NCI-H187 (cell line): ENCODE data around the gene PI4K2A.
"Not testable (repeated sequence)": the region's sequence is repeated elsewhere in the genome, so short reads cannot be mapped to it uniquely, and the experiment has no call there.

ENCODE experiments used
- DNase-seq, 2 experiments: peaks; one replicate each; lab custom pipeline; 2025; lab: John Stamatoyannopoulos, UW

Gene PI4K2A

DNA sequence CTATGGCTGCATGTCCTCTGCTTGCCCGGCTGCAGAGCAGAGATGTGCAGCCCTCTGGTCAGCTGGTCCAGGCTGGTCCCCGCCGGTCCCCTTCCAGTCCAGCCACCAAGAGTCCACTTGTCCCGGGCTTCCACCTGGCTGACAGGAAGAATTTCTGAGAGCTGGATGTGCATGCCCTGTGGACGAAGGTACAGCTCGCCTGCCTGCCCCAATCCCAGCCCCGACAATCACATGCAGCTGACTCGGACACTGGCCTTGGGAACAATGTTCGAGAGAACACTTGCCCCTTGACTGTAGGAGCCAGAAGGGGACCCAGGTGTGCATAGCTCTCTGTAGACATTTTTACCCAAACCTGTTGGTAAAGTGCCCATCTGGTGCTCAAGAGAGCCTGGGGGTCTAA lies 34.8 kb downstream of the PI4K2A start:
- DNase-seq = no peak

DNA sequence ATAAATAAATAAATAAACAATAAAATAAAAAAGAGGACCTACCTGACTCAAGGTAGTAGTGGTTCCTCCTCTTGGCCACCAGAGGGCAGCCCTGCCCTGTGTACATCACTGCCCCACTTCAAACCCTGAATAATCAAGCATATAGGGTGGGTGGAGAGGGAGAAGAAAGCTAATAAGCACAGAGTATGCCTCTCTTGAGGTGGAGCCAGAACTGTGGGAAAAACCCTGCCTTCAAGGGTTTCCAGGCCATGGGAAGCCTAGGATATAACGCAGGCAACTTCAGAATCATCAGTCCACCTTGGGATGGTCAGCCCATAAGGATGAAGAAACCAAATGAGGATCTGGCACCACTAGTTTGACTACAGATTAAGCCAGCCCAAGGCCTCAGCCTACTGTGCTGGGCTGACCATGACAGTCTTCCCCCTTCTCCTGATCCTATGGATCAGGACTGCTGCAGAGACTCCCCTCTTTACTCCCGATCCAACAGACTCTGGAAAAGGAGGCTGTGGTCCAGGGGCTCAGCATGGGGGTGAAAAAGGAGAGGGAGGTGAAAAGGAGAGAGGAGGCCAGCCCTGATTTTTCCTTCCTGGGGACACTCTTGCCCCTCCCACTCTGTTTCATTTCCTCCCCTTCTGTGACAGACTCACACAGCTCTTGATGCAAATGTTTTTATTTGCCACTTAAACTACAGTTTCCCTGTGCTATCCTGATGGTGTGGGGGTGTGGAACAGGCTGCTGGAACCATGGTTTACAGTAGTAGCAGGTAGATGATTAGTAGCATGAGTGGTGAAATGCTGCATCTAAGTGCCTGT lies 36.5 kb downstream of the PI4K2A start:
- no peak for DNase-seq

DNA sequence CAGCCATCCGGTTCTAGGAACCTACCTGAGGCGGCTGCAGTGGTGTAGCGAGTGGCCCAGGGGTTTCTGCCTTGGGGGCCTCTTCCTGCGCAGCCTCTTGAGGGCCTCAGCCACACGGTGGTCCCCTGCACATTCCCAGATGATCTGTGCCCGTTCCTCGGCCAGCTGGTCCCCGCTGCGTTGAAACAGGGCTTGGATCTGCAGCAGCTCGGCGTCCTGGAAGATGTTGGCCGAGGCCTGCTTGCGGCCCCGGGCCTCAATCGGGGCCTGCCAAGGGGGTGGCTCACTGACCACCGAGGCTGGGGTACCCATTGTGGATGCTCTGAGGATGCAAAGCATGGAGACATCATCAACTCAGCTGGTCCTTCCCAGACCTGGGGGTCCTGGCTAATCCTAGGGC lies 39.1 kb downstream of the PI4K2A start:
- no peak for DNase-seq

DNA sequence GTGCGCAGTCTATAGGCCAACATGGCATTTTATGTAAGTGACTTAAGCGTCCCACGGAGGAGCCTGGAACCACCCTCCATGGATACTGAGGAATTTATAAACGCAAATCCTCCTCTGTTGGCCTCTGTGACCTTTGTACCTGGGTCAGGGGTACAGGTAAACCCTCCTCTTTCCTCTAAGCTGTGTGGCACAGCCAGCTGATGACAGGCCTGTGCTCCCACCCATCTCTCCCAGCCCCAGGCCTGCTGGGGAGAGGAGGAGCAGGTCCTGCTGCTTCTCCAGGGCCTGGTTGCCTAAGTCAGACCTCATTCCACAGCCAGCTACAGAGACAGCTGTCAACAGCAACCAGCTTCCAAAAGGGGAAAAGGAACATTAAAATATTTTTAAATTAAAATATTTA lies 41.6 kb downstream of the PI4K2A start:
- no peak for DNase-seq

DNA sequence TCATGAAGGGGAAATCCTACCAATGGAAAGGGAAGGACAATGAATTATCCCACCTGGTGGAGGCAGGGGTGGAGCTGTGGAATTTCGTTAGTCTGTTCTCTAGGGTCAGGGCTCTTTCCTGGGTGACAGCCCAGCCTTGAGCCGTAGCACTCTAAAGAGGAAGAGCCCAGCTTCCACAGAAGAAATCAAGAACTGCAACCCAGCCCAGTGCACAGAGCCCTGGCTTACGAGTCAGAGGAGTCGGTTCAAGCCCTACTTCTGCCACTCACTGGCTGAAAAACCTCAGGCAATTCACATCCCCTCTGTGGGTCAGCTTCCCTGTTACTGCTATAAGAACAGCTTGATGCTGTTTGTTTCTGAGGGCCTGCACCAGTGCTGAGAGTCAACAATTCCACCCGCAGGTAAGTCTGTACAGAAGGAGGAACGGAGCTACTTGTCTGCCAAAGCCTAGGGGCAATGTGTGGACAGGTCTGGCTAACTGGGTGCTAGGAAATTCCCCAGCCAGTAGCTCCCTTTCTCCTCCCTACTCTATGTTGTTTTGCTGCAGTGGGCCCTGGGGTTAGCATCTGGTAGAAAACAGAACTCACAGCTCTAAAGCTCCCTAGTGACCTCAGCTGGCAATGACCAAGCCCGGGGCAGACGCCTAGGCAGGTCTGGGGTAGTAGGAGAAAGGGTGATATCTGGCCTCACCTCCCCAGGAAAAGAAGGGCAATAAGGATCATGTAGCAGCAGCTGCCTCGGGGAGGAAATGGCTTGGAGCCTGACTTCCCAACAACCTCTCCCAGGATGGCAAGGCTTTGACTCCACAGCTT lies 43.3 kb downstream of the PI4K2A start:
- DNase-seq = no peak

DNA sequence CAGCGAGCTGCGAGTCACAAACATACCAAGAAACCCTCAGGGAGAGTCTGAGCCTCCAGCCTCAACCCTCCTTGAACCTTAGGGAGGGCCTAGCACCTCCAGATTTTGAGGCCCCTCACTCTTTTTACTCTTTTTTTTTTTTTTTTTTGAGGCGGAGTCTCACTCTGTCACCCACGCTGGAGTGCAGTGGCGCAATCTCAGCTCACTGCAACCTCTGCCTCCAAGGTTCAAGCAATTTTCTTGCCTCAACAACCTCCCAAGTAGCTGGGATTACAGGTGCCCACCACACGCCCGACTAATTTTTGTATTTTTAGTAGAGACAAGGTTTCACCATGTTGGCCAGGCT lies 43.9 kb downstream of the PI4K2A start:
- not testable (repeated sequence) for DNase-seq

DNA sequence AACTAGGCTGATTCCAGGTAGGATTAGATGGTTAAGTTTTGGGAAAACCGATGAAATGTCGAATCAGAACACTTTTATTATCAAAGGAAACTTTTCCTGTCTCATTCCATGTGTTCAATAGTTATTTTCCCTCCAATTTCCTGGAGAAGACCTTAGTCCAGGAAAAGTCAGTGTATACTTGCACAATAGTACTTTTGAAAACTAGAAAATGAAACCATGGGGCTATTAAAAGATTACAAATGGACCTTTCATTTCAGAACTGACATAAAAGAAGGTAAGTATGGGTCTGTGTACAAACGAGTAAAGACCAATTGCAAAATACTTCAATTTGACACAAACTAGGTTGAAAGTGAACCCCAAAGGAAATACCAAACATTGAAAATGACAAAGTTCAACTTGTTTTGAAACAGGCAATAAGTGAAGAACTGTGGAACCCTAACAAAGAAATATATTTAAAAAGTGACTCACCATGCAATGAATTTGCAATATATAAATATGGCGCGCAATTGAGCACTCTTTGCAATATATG lies 44.5 kb downstream of the PI4K2A start:
- no peak for DNase-seq

DNA sequence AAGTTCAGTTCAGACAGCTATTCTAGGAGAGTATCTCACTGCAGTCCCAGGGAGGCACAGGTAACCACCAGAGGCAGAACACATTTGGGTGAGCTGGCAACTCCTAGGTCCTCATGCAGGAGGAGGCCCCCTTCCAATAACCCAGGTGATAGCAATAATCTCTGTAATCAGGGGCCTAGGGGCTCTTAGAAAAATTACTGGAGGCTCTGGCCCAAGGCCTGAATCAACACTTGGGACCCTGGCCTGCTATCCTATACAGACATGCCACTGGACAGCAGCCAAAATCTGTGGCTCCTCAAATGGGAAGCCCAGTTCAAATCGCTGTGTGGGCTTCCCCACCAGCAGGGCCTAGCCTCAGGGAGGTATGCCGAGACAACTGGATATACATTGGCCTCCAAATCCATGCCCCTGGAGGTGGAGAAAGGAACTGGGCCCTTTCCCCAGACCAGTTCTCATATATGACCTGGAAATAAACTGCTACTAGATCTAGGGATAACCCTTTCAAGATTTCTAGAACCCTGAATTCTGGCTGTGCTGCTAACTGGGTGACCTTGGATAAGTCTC lies 45.0 kb downstream of the PI4K2A start:
- no peak for DNase-seq

DNA sequence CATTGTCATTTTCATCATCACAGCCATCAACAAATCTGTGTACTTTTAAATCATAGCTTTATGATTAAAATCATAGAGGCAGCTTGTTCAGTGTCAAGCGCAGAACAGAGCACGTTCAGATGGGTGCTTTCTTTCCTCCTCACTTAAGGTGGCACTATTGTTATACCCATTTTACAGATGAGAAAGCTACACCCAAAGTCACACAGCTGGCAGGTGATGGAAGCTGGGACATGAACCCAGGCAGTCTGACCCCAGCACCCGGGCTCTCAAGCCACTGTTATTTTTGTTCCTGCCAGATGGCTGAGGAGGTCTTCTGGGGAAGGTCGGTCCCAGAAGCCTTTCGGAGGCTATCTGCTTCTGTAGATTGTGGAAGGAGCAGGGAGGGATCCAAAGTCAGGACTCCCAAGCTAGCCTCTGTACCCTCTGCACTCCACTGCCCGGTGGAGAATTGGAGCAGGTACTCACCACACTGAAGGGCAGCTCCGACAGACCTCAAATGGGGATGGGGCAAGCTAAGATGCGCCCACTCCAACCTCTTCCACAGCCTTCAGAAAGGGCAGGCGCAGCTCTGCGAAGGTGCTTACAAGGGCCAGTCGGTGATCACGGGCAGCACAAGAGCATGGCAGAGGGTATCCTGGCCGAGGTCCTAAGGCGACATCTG lies 46.0 kb downstream of the PI4K2A start:
- no peak for DNase-seq

DNA sequence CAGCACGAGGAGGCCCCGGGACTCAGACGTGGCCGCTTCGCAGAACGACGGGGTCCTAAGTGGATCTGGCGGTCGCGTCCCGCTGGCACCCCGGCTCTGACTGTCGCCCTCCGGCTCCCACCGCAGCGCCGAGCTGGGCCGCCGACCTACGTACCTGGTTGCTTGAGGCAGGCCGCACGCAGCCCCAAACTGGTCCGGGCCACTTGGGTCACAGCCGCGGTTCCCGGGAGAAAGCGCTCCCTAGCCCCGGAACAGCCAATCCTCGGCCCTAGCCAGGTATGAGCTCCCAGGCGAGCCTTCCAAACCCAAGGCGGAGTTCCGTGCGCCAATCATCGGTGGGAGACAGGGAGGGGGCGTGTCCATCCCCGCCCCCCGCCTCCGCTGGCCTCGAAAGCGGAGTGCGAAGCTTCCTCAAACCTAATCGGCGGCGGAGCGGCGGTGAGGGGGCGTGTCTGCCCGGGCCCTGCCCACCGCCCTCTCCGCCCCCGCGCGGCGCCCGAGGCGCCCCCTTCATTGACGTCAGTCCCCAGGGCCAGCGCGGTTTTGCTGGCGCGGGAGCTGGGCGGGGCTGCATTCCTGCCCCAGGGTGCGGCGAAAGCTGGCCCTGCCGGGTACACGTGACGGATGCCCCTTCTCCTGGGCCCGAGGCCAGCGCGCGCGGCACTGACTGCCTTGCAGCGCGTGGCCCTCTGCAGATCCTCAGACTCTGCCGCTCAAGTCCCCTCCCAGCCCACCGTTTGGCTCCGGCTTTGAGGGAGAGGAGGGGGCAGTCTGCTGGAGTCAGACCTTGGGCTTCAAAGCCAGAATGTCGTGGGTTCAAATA lies 46.7 kb downstream of the PI4K2A start, which contains the start of gene AVPI1:
AVPI1 (minus strand) TSS at position 280 of the 823 bp plus-strand sequence. CDS start 7,336 bp downstream, outside the sequence.
- DNase-seq = peak; percentile 74 to 85

DNA sequence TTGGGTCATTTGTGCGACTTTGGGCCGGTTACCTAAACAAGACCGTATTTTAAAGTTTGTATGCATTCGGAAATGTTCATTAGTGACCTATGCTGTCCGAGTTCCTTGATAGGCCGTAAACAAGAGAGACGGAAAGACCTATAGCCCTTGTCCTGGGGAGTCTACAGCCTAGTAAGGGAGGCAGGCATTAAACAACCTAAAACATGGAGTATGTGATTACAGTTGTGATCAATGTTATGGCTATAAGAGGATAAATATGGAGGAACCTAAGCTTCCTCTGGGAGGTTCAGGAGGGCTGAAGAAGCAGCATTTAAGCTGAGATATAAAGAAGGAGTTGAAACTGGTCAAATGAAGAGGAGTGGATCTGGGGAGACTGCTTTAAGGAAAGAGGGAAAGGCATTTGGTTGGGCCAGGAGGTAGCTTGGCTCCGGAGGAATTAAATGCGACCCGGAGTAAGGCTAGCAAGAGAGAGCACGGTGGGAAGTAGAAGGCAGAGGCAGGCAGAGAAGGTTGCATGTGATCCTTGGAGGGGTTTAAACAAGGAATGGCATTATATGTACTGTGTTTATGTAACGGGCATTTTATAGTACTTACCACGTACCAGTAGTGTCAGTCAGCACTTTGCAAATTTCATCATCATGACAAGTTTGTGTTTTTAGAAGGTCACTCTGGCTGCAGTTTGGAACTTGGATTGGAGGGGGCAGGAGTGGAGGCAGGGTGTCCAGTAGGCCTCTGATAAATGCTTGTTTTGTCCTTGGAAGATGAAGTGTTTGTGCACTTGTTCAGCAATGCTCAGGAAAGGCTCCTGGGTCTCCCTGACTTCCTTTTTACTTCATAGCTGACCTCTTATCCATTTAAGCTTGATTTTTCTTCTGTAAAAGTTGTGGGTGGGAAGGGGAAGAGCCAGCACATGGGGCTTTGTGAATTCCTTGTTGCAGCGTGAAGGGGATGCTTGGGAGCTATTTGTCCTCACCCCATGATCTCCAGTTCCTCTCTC lies 47.6 kb downstream of the PI4K2A start:
- DNase-seq = no peak

DNA sequence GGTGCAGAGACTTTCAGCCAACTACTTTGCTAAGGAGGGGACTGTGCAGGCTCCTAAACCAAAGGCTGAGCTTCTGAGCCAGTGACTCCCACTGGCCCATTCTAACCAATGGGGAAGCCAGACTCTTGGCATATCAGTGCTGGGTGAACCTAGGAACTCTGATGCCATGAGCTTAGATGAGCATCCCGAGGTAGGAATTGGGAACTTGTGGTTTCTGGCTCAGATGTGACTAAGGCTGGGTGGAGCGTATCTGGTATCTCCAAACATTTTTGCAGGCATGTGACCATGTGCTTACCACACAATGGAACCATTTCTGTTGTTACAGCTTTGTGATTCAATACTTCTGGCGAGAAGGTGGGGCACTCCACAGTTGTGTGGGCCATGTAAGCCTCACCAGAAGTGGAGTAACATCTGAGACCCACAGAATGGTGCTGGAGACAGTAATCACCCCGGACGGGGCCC lies 49.1 kb downstream of the PI4K2A start:
- no peak for DNase-seq

DNA sequence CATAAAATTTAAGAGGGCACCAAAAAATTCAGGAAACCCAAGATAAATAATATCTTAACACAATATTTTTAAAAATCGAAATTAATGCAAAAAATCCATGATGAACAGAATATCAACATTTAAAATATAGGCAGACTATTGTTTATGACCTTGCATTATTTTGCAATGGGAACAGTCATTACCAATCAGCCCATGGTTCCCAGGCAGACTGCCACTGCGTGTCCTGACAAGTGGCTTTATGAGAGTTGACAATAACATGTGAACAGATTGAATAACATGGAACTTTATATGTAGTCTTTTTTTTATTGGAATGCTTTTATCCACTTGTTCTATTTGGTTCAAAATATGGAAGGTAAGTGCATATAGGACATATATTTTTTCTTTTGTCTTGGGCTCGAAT lies 49.7 kb downstream of the PI4K2A start:
- no peak for DNase-seq

DNA sequence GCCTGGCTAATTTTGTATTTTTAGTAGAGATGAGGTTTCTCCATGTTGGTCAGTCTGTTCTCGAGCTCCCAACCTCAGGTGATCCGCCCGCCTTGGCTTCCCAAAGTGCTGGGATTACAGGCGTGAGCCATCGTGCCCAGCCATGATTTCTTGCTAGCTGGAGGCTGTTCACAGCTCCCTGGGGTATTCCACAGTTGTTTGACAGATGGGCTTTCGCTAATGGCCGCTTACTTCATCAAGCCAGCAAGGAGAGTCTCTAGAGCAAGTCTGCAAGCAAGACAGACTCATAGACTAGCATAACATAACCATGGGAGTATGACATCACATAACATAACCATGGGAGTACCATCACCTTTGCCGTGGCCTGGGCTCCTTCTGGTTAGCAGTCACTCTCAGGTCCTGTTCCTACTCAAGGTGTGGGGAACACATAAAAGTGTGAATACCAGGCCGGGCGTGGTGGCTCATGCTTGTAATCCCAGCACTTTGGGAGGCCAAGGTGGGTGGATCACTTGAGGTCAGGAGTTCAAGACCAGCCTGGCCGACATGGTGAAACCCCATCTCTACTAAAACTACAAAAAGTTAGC lies 57.7 kb downstream of the PI4K2A start:
- DNase-seq = not testable (repeated sequence)

DNA sequence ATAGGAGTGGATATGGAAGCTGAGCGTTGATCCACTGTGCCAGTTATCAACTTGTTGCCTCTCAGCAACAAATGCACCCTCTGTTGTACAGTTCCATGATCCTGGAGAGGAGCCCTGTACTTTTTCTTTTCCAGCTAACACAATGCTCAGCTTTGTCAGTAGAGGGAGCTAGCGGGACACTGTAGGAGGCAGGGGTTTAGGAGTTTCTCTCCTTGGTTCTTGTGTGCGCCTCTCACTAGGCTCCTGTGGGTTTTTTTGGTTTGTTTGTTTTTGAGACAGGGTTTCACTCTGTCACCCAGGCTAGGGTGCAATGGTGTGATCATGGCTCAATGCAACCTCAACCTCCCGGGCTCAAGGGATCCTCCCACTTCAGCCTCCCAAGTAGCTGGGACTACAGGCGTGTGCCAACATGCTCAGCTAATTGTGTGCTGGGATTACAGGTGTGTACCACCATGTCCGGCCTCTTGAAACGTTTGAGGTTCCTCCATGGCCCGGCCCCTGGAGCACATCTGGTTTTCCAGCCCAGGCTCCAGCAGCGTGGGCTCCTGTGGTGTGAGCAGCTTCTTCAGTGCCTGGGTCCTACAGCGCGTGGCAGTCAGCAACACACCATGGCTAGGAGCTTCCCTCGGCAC lies 61.1 kb downstream of the PI4K2A start:
- DNase-seq = peak in 1 of 2 experiments; percentile 27

DNA sequence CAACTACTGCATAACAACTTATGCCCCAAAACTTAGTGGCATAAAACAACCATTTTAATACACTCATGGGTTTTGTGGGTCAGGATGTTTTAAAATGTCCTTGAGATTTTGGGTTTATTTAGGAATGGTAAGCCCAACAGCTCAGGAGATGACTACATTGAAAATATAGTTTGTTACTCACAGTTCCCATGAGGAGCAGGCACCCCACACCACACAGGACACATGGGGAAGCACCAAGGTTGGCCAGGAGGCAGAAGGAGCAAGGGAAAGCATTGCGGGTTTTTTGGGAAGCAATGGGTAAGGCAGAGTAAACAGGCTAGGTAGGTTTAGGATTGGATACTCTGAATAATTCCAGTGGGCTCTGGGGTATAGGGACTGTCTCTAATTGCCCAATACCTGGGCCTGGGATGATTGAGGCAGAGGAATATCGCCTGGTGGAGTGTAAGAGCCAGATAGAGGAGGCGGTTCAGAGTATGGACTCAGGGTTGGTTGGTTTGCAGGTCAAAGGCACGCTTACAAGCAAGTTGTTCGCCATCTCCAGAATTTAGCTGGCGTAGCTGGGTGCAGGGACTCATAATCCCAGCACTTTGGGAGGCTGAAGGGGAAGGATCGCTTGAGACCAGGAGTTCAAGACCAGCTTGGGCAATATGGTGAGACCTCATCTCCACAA lies 63.1 kb downstream of the PI4K2A start:
- DNase-seq = no peak

DNA sequence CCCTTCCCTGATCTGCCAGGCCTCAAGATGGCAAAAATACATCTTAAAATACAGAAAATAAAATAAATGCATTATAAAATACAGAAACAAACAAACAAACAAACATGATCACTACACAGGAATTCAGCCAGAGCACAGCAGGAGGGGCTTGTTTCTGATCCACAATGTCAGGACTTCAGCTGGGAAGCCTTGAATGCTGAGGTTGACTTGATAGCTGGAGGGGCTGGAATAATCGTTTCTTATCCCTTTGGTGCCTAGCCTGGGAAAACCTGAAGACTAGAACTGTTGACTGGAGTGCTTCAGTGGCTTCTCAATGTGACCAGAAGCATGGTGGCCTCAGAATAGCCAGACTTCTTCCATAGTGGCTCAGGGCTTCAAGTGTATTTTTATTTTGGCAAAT lies 63.9 kb downstream of the PI4K2A start:
- no peak for DNase-seq

DNA sequence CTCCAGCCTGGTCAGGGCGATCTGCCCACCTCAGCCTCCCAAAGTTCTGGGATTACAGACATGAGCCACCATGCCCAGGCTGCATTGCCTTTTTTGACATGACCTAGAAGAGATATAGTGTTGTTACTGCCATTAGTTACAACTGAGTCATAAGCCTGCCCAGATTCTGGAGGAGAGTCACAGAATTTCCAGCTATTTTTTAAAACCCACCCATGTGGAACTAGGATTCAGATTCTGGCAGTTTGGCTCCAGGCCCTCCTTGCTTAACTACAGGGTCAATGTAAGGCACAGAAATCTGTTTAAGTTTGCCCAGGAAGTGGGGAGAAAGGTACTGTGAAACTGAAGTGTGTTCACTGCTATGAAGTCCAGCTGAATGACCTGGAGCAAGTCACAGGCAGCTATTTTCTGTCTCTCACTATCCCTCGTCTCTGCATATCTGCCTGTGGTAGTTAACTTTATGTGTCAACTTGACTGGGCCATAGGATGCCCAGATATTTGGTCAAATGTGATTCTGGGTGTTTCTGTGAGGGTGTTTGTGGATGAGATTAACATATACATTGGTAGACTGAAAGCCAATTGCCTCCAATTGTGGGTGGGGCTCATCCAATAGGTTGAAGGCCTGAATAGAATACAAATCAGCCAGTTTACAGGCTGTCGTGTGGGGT lies 64.7 kb downstream of the PI4K2A start:
- no peak for DNase-seq
